Measurements from ENCODE around the gene IL18R1. TPM values are rescaled to one million over a fixed set of nuclear protein-coding genes. Genes with fewer than 3 reads are reported as not detected.
A peak's percentile ranks its signal among the peaks of the same experiment; 100 is the strongest.

Gene IL18R1
- total RNA-seq, 4 donors from 2014 or later: 1.6 to 3.6 (median 2.6) TPM

GRCh38 chr2:102350137-102350793 is 5.3 kb upstream of the IL18R1 start:
- no peak for TF ChIP-seq POLR2A (IDR thresholded peaks at IDR 0.05)
- no peak for TF ChIP-seq CTCF (IDR thresholded peaks at IDR 0.05)
- DNase-seq (ENCODE audit: low spot score in 2 of 2): no peak
- intact Hi-C loops (cut with DNase I; ENCODE audit: low total_unique reads): loop anchor here (10.0 kb wide), 1 partner anchor 95 kb away; no protein-coding TSS in a partner anchor
- H3K4me3 ChIP-seq (ENCODE audit: low read depth, poor library complexity, severe bottlenecking): no peak overlapping the region
- 33 to 50% methylated on average over 1 of the region's 1 CpG for WGBS, 2 donors

- no peak for DNase-seq (ENCODE audit: low spot score in 2 of 2)
- H3K4me3 ChIP-seq (ENCODE audit: low read depth, poor library complexity, severe bottlenecking): peak overlapping the region; percentile 63
- TF ChIP-seq CTCF (IDR thresholded peaks at IDR 0.05) (no peak), POLR2A (IDR thresholded peaks at IDR 0.05) (no peak)
- intact Hi-C loops (cut with DNase I; ENCODE audit: low total_unique reads): loop anchor here (10.0 kb wide), 1 partner anchor 102 kb away; no protein-coding TSS in a partner anchor
- 14 to 16% methylated on average over 7 of the region's 7 CpGs for WGBS, 2 donors
Observed at GRCh38 chr2:102356381-102356712, 751 bp downstream of the IL18R1 start.

GRCh38 chr2:102356741-102357140 is 1.1 kb downstream of the IL18R1 start:
- intact Hi-C loops (cut with DNase I; ENCODE audit: low total_unique reads): loop anchor here (10.0 kb wide), 1 partner anchor 102 kb away; no protein-coding TSS in a partner anchor
- DNase-seq (ENCODE audit: low spot score in 2 of 2): no peak
- H3K4me3 ChIP-seq (ENCODE audit: low read depth, poor library complexity, severe bottlenecking): no peak overlapping the region
- TF ChIP-seq POLR2A (IDR thresholded peaks at IDR 0.05) (no peak), CTCF (IDR thresholded peaks at IDR 0.05) (no peak)
- 69 to 74% methylated on average over 2 of the region's 2 CpGs for WGBS, 2 donors

GRCh38 chr2:102357937-102358336 is 2.3 kb downstream of the IL18R1 start:
- TF ChIP-seq CTCF (IDR thresholded peaks at IDR 0.05) (no peak), POLR2A (IDR thresholded peaks at IDR 0.05) (no peak)
- intact Hi-C loops (cut with DNase I; ENCODE audit: low total_unique reads): loop anchor here (10.0 kb wide), 1 partner anchor 103 kb away; no protein-coding TSS in a partner anchor
- 52 to 65% methylated on average over 2 of the region's 2 CpGs for WGBS, 2 donors

GRCh38 chr2:102358496-102358895 is 2.9 kb downstream of the IL18R1 start:
- 93 to 96% methylated on average over 8 of the region's 8 CpGs for WGBS, 2 donors
- no peak for TF ChIP-seq POLR2A (IDR thresholded peaks at IDR 0.05)
- no peak for TF ChIP-seq CTCF (IDR thresholded peaks at IDR 0.05)
- intact Hi-C loops (cut with DNase I; ENCODE audit: low total_unique reads): loop anchor here (10.0 kb wide), 1 partner anchor 104 kb away; no protein-coding TSS in a partner anchor
- H3K4me3 ChIP-seq (ENCODE audit: low read depth, poor library complexity, severe bottlenecking): no peak overlapping the region
- DNase-seq (ENCODE audit: low spot score in 2 of 2): no peak

More at GRCh38 chr2:102357937-102358336, 2.3 kb downstream of the IL18R1 start:
- DNase-seq (ENCODE audit: low spot score in 2 of 2): no peak
- H3K4me3 ChIP-seq (ENCODE audit: low read depth, poor library complexity, severe bottlenecking): no peak overlapping the region
